HFFc6 (cell line): Measurements from ENCODE around the gene RAB31. TPM values are rescaled to one million over a fixed set of nuclear protein-coding genes. Genes with fewer than 3 reads are reported as not detected.
A peak's percentile ranks its signal among the peaks of the same experiment; 100 is the strongest.
"Not testable (repeated sequence)": the region's sequence is repeated elsewhere in the genome, so short reads cannot be mapped to it uniquely, and the experiment has no call there.

Source experiments
- DNase-seq: peaks from one replicate; pipeline ENCODE4 v3.0.0-alpha.2; 2018
- H3K27ac Mint-ChIP-seq: 2 replicates; pipeline ENCODE4 v1.8.0; 2020; ENCODE audit warnings: mild to moderate bottlenecking, mixed read lengths
- H3K27me3 Mint-ChIP-seq: 2 replicates; pipeline ENCODE4 v1.8.0; 2021; ENCODE audit warnings: mild to moderate bottlenecking, moderate library complexity, mixed read lengths; ENCODE audit not compliant: insufficient read depth
- H3K36me3 Mint-ChIP-seq: 2 replicates; pipeline ENCODE4 v1.8.0; 2021; ENCODE audit warnings: low read depth, mixed read lengths
- H3K4me1 Mint-ChIP-seq: 2 replicates; pipeline ENCODE4 v1.8.0; 2020; ENCODE audit warnings: low read depth, mixed read lengths
- H3K4me3 Mint-ChIP-seq: 2 replicates; pipeline ENCODE4 v1.8.0; 2020; ENCODE audit warnings: mild to moderate bottlenecking, moderate library complexity, mixed read lengths
- H3K9me3 Mint-ChIP-seq: 2 replicates; pipeline ENCODE4 v1.8.0; 2020; ENCODE audit warnings: mild to moderate bottlenecking, mixed read lengths
- total RNA-seq, 6 experiments: library from RNA; stranded (reverse); fragmentation: NEBNext Ultra II Directional; extraction: Animal tissue kit (Norgen Biotek cat#: 25700); gene quantifications; 2 replicates in 1 of 6; 3 replicates in 5 of 6; pipeline ENCODE4 v1.2.3, GENCODE V29; 2021
- TF ChIP-seq, protein P1 (sequence below): fragments of 200-600 bp; sonication (generic); IDR thresholded peaks from 2 replicates; pipeline ENCODE4 v1.5.0; 2021; ENCODE audit warnings: antibody characterized with exemption, mild to moderate bottlenecking

The RAB31 gene
- total RNA-seq, 6 experiments from 2014 or later = 29.4 to 47.5 (median 43.5) TPM

DNA sequence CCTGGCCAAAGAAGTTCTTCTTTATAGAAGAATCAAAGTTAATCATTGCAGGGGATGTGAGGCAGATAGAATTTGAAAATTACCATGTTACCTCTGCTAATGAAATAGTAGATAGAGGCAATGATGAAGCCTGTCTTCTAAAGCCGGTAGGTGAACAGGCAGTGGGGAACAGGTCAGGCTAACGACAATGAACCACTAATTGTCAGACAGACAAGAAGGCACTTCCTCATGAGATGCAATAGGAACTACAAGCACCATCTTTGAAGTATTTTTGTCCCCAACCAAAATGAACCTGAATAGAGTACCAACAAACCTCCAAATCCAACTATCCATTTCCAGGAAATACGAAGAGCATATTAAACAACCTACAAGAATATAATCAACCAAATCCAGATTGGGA lies 41.6 kb upstream of the RAB31 start:
- Mint-ChIP-seq H3K4me1 (peaks cover 6% of the 10 kb centered on the region; the same call in 1 of the 2 replicates), H3K27ac (no peak overlapping the region), H3K9me3 (no peaks in the 10 kb centered on the region), H3K36me3 (no peaks in the 10 kb centered on the region), H3K27me3 (no peaks in the 10 kb centered on the region), H3K4me3 (no peak overlapping the region)
- no peak for DNase-seq
- TF ChIP-seq, protein P1, sequence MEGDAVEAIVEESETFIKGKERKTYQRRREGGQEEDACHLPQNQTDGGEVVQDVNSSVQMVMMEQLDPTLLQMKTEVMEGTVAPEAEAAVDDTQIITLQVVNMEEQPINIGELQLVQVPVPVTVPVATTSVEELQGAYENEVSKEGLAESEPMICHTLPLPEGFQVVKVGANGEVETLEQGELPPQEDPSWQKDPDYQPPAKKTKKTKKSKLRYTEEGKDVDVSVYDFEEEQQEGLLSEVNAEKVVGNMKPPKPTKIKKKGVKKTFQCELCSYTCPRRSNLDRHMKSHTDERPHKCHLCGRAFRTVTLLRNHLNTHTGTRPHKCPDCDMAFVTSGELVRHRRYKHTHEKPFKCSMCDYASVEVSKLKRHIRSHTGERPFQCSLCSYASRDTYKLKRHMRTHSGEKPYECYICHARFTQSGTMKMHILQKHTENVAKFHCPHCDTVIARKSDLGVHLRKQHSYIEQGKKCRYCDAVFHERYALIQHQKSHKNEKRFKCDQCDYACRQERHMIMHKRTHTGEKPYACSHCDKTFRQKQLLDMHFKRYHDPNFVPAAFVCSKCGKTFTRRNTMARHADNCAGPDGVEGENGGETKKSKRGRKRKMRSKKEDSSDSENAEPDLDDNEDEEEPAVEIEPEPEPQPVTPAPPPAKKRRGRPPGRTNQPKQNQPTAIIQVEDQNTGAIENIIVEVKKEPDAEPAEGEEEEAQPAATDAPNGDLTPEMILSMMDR = no peak

DNA sequence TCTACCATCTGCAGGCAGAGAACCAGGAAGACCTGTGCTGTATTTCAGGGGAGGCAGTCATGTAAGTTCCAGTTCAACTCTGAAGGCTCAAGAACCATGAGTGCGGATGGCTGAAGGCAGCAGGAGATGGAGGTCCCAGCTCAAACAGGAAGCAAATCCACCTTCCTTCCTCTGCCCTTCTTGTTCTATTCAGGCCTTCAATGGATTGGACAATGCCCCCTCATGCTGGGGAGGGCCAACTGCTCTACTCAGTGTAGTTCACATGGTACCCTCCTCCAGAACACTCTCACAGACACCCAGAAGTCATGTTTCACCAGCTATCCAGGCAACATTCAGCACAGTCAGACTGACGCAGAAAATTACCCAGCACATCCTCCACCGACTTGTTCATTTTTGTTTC lies 39.1 kb upstream of the RAB31 start:
- no peak overlapping the region for H3K27ac Mint-ChIP-seq
- H3K9me3 Mint-ChIP-seq = no peaks in the 10 kb centered on the region
- DNase-seq = no peak
- no peak overlapping the region for H3K4me3 Mint-ChIP-seq
- no peaks in the 10 kb centered on the region for H3K36me3 Mint-ChIP-seq
- TF ChIP-seq, protein P1 = no peak
- H3K27me3 Mint-ChIP-seq = no peaks in the 10 kb centered on the region
- peaks cover 9% of the 10 kb centered on the region for H3K4me1 Mint-ChIP-seq

DNA sequence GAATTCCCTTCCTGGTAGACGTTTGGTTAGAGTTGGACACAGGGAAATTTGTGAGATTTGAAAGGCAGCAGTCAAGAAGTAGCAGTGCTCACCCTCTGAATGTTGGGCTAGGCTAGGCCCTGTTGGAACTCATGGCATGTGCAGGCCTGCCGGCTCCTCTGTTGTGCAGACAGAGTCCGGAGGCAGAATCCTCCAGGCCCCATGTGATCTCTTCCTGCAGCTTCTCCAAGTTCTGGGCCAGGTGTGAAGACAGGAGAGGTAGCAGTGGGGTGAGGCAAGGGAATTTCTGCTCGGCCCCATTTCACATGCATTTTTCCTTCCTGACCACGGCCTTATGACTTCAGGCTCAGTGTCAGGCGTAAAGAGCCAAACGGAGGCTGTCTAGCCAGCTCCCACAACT lies 36.9 kb upstream of the RAB31 start:
- Mint-ChIP-seq H3K4me3 (no peak overlapping the region), H3K4me1 (peaks cover 16% of the 10 kb centered on the region), H3K9me3 (no peaks in the 10 kb centered on the region), H3K36me3 (no peaks in the 10 kb centered on the region), H3K27ac (no peak overlapping the region), H3K27me3 (no peaks in the 10 kb centered on the region; the same call in 1 of the 2 replicates)
- TF ChIP-seq, protein P1 = no peak
- DNase-seq = no peak

DNA sequence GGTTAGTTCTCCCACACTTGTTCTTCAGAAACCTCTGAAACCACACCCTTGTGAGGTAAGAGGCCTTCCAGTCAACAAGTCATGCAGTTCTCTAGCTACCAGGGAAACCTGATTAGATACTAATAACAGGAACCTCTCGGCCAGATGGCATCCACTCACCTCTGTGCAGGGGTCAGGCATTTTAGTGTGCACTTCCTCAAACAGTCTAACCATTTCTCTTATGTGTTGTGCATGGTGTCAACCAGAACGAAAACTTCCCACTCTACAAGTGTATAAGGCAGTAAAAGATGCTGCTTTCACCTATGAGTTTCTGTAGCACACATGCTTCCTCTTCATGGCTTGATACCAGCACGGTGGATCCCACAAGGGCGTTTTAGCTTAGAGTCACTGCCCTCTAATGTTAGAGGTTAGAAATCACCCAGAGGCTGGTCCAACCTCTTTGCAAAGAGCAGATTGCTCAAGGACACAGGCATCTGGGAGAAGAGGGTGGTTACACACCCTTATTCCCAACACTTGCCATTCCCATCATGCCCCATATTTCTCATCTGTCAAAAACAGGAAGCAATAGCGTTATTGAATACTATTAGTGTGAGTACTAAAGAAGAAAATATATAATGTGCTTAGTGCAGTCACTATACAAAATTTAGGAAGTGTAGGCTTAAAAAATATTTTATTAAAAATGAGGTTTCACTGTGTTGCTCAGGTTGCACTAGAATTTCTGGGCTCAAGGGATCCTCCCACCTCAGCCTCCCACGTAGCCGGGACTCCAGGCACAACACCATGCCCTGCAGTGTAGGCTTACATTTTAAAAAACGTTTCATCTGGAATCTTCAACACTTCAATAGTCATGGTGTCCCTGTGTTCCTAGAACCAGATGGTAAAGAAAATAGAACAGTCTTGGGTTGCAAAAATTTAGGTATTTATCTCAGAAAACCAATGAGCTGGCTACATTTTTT lies 34.5 kb upstream of the RAB31 start:
- TF ChIP-seq, protein P1 = peak; percentile 68
- H3K36me3 Mint-ChIP-seq = no peaks in the 10 kb centered on the region
- H3K9me3 Mint-ChIP-seq = no peaks in the 10 kb centered on the region
- H3K27ac Mint-ChIP-seq = no peak overlapping the region
- peaks cover 16% of the 10 kb centered on the region for H3K4me1 Mint-ChIP-seq
- no peaks in the 10 kb centered on the region; the same call in 1 of the 2 replicates for H3K27me3 Mint-ChIP-seq
- peak overlapping the region; percentile 5; the same call in 1 of the 2 replicates for H3K4me3 Mint-ChIP-seq
- peak; percentile 66 for DNase-seq

DNA sequence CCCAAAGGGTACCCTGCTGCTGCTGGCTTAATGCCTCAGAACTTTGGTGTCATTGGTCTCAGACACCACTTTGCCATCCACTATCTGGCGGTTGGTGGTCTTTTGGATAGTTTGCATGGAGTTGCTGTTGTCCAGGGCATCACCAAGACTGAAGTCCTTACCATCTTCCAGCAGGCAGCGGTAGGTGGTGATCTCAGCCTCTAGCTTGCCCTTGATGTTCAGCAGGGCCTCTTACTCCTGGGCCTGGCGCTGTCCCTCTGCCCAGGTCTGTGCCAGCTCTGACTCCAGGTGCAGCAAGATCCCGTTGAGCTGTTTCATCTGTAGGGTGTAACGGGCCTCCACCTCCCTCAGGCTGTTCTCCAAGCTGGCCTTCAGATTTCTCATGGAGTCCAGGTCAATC lies 29.9 kb upstream of the RAB31 start:
- H3K27ac Mint-ChIP-seq, H3K27me3 Mint-ChIP-seq, DNase-seq, H3K4me3 Mint-ChIP-seq, H3K9me3 Mint-ChIP-seq, H3K36me3 Mint-ChIP-seq: not testable (repeated sequence)
- H3K4me1 Mint-ChIP-seq = peaks cover 20% of the 10 kb centered on the region

DNA sequence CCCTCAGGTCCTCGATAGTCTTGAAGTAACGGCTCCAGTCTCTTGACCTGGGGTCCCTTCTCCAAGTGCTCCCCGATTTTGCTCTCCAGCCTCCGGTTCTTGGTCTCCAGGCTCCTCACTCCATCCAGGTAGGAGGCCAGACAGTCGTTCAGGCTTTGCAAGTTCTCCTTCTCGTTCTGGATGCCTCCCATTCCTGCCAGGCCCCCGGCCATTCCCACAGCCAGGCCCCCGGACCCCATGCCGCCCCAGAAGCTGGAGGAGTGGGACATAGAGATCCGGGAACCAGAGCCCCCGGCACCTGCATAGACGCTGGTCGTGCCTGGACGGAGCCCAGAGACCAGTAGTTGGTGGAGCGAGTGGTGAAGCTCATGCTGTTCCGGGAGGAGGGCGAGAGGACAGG lies 29.0 kb upstream of the RAB31 start:
- DNase-seq = no peak
- Mint-ChIP-seq H3K4me1 (peaks cover 21% of the 10 kb centered on the region), H3K36me3 (no peaks in the 10 kb centered on the region), H3K27me3 (no peaks in the 10 kb centered on the region; the same call in 1 of the 2 replicates), H3K27ac (no peak overlapping the region), H3K4me3 (no peak overlapping the region), H3K9me3 (no peaks in the 10 kb centered on the region)
- TF ChIP-seq, protein P1 = no peak
